GM12878 (cell line): ENCODE data around the gene PCK1. TPM values are rescaled to one million over a fixed set of nuclear protein-coding genes. Genes with fewer than 3 reads are reported as not detected.

Experiments used
- ATAC-seq: fragments of 200-7000 bp; cut with Tn5 transposase; 3 replicates; pipeline ENCODE4 v1.9.1; 2020; ENCODE audit warnings: mild to moderate bottlenecking, moderate library complexity
- BruUV-seq: library from RNA; stranded (reverse); fragments of 400-500 nt; replicated peaks from 2 replicates; lab custom pipeline; 2021; lab: Mats Ljungman, UMichigan
- CTCF ChIA-PET: fragments of 300-600 bp; sonication (Branson Sonifier 250); formaldehyde crosslinking; extraction: SDS; loops from one replicate; lab custom pipeline; 2021; ENCODE audit warnings: inconsistent platforms; lab: Yijun Ruan, JAX
- POLR2A ChIA-PET: fragments of 350-600 bp; formaldehyde crosslinking; extraction: SDS; loops from one replicate; lab custom pipeline; 2021; ENCODE audit warnings: inconsistent platforms; lab: Charles Lee
- RAD21 ChIA-PET: fragments of 300-600 bp; sonication (Branson Sonifier 250); formaldehyde crosslinking; loops from one replicate; lab custom pipeline; 2023; ENCODE audit warnings: antibody characterized with exemption; ENCODE audit not compliant: unreplicated experiment; lab: Charles Lee
- SMC1A ChIA-PET: fragments of 300-600 bp; sonication (Branson Sonifier 250); formaldehyde crosslinking; loops from one replicate; lab custom pipeline; 2023; ENCODE audit not compliant: unreplicated experiment, uncharacterized antibody; lab: Charles Lee
- DNase-seq: peaks from one replicate; pipeline ENCODE4 v3.0.0-alpha.2; 2011; ENCODE audit warnings: low read depth, low spot score
- FAIRE-seq: peaks from 3 replicates; lab custom pipeline; 2011; peaks lifted over from hg19 to GRCh38; lab: Jason Lieb, UNC
- H2AFZ ChIP-seq: 2 replicates; pipeline ENCODE4 v1.6.0; 2011; ENCODE audit warnings: low read depth, low read length, control low read depth; ENCODE audit not compliant: control insufficient read depth
- H3K27ac ChIP-seq: 2 replicates; pipeline ENCODE4 v1.5.1; 2011; ENCODE audit warnings: control low read depth; ENCODE audit not compliant: control insufficient read depth, insufficient read depth
- H3K27me3 ChIP-seq, 2 experiments: replicated peaks in 1 of 2; 2 replicates each; pipeline versions ENCODE4 v1.6.0 to v1.6.1; 2011; ENCODE audit warnings: low read length in 1 of 2; ENCODE audit not compliant: control insufficient read depth in 2 of 2, insufficient read depth in 2 of 2
- H3K36me3 ChIP-seq, 2 experiments: 2 replicates each; pipeline ENCODE4 v1.5.1; 2011; ENCODE audit warnings: low read length in 1 of 2; ENCODE audit not compliant: control insufficient read depth in 2 of 2, insufficient read depth in 2 of 2
- H3K4me1 ChIP-seq: 2 replicates; pipeline ENCODE4 v1.6.1; 2011; ENCODE audit warnings: mild to moderate bottlenecking, low read length, moderate library complexity, mixed read lengths; ENCODE audit not compliant: control insufficient read depth, insufficient read depth
- H3K4me2 ChIP-seq: 2 replicates; pipeline ENCODE4 v1.6.0; 2011; ENCODE audit warnings: control low read depth; ENCODE audit not compliant: control insufficient read depth, insufficient read depth
- H3K4me3 ChIP-seq: fragments of 200-600 bp; sonication (generic); 2 replicates; pipeline ENCODE4 v1.5.1; 2016
- H3K79me2 ChIP-seq: 2 replicates; pipeline ENCODE4 v1.6.0; 2011; ENCODE audit warnings: low read length; ENCODE audit not compliant: control insufficient read depth, insufficient read depth
- H3K9ac ChIP-seq: 2 replicates; pipeline ENCODE4 v1.8.0; 2011; ENCODE audit warnings: low read length, control low read depth, mixed read lengths; ENCODE audit not compliant: control insufficient read depth, insufficient read depth
- H3K9me3 ChIP-seq: replicated peaks from 3 replicates; pipeline ENCODE4 v1.5.1; 2011; ENCODE audit warnings: mild to moderate bottlenecking, low read length; ENCODE audit not compliant: control insufficient read depth, insufficient read depth
- H4K20me1 ChIP-seq: 2 replicates; pipeline ENCODE4 v1.6.0; 2011; ENCODE audit not compliant: control insufficient read depth, insufficient read depth
- CBFB ChIP-seq: IDR thresholded peaks from 2 replicates; pipeline ENCODE4 v1.6.1; 2016; ENCODE audit warnings: antibody characterized with exemption, low read depth
- CHD1 ChIP-seq: IDR thresholded peaks from 2 replicates; pipeline ENCODE4 v1.6.1; 2012; ENCODE audit warnings: low read depth, low read length, improper control_type of control experiment
- HDAC6 ChIP-seq: fragments of 200-600 bp; sonication (generic); IDR thresholded peaks from one replicate; pipeline ENCODE4 v1.8.0; 2017; ENCODE audit warnings: antibody characterized with exemption; ENCODE audit not compliant: unreplicated experiment
- IKZF2 ChIP-seq, 2 experiments: fragments of 450-650 bp; IDR thresholded peaks; 2 replicates each; pipeline ENCODE4 v1.6.1; 2017; ENCODE audit warnings: mild to moderate bottlenecking in 2 of 2, moderate library complexity in 2 of 2
- JUND ChIP-seq: IDR thresholded peaks from 2 replicates; pipeline ENCODE4 v1.6.1; 2012; ENCODE audit warnings: low read depth, mild to moderate bottlenecking, low read length, improper control_type of control experiment, moderate library complexity
- KAT2A ChIP-seq: conservative IDR thresholded peaks from 2 replicates; pipeline ENCODE4 v1.6.1; 2011; ENCODE audit warnings: low read depth, low read length; ENCODE audit not compliant: control insufficient read depth
- KDM1A ChIP-seq: fragments of 200-600 bp; sonication (generic); IDR thresholded peaks from 2 replicates; pipeline ENCODE4 v1.6.1; 2016; ENCODE audit warnings: borderline replicate concordance
- MEF2B ChIP-seq: fragments of 450-650 bp; IDR thresholded peaks from 2 replicates; pipeline ENCODE4 v1.6.1; 2018; ENCODE audit warnings: mild to moderate bottlenecking, moderate library complexity; ENCODE audit not compliant: partially characterized antibody, poor library complexity, severe bottlenecking
- NBN ChIP-seq: fragments of 450-650 bp; IDR thresholded peaks from 2 replicates; pipeline ENCODE4 v1.6.1; 2016
- PAX5 ChIP-seq: IDR thresholded peaks from 2 replicates; pipeline ENCODE4 v1.6.1; 2011; ENCODE audit warnings: low read depth, low read length, borderline replicate concordance
- SMC3 ChIP-seq: IDR thresholded peaks from 2 replicates; pipeline ENCODE4 v1.6.1; 2011; ENCODE audit warnings: low read length, improper control_type of control experiment, borderline replicate concordance
- SREBF1 ChIP-seq: IDR thresholded peaks from 2 replicates; pipeline ENCODE4 v1.6.1; 2012; ENCODE audit warnings: mild to moderate bottlenecking, low read length
- STAT1 ChIP-seq: fragments of 450-650 bp; conservative IDR thresholded peaks from 2 replicates; pipeline ENCODE4 v1.6.1; 2014; ENCODE audit warnings: antibody characterized with exemption, mild to moderate bottlenecking
- SUZ12 ChIP-seq: fragments of 200-600 bp; sonication (generic); IDR thresholded peaks from one replicate; pipeline ENCODE4 v1.6.1; 2018; ENCODE audit warnings: antibody characterized with exemption, mild to moderate bottlenecking; ENCODE audit not compliant: unreplicated experiment
- WRNIP1 ChIP-seq: IDR thresholded peaks from 2 replicates; pipeline ENCODE4 v1.6.1; 2011; ENCODE audit warnings: low read depth, low read length, improper control_type of control experiment, borderline replicate concordance
- ZNF207 ChIP-seq: fragments of 450-650 bp; IDR thresholded peaks from 2 replicates; pipeline ENCODE4 v1.6.1; 2014; ENCODE audit warnings: antibody characterized with exemption, mild to moderate bottlenecking, borderline replicate concordance
- WGBS: methylation state at CpG from one replicate; pipeline ENCODE4 v1.1.6; 2016; ENCODE audit warnings: low lambda C conversion rate; ENCODE audit not compliant: insufficient replicate concordance, insufficient coverage; ENCODE audit errors: missing lambda C conversion rate; 5-methylcytosine and 5-hydroxymethylcytosine counted together
- in situ Hi-C: fragments of 300-500 bp; cut with MboI; formaldehyde crosslinking; loops from 9 replicates; pipeline ENCODE4 v1.14.3; 2018; ENCODE audit warnings: mixed read lengths
- intact Hi-C: fragments of 100-400 bp; cut with micrococcal nuclease; formaldehyde crosslinking; loops from one replicate; pipeline ENCODE4 v1.14.2; 2022; ENCODE audit not compliant: unreplicated experiment
- polyA plus RNA-seq, 11 experiments: library from polyadenylated mRNA; depleted of rRNA in 4 of 11; unstranded in 6 of 11; stranded (reverse) in 5 of 11; fragments of >200 nt; fragmentation: Nextera tagmentation in 4 of 11; fragmentation: Illumina TruSeq in 1 of 11; extraction: Ambion mirVana in 4 of 11; extraction: Trizol in 1 of 11; gene quantifications; 1 replicate in 1 of 11; 2 replicates in 10 of 11; pipeline versions ENCODE4 v1.2.1 to v1.2.3, GENCODE V29; 2011 to 2016; ENCODE audit warnings: inconsistent platforms in 2 of 11, missing spikeins in 2 of 11, low read depth in 1 of 11
- total RNA-seq, 4 experiments: library from RNA; depleted of rRNA in 3 of 4; stranded (reverse); fragments of >200 nt in 3 of 4; fragmentation: Illumina TruSeq in 1 of 4; extraction: Trizol in 1 of 4; gene quantifications; 2 replicates each; pipeline versions ENCODE4 v1.2.1 to v1.2.3, GENCODE V29; 2013 to 2021
- TF ChIP-seq, protein P1 (sequence below): fragments of 450-650 bp; IDR thresholded peaks from 2 replicates; pipeline ENCODE4 v1.6.1; 2017; ENCODE audit warnings: mild to moderate bottlenecking
- TF ChIP-seq, protein P2 (sequence below): fragments of 450-650 bp; IDR thresholded peaks from 2 replicates; pipeline ENCODE4 v1.6.1; 2017; ENCODE audit warnings: low read depth, mild to moderate bottlenecking, moderate library complexity

PCK1 gene
- total and polyA plus RNA-seq, 10 of the 15 experiments (the other 5 are each of a cell fraction or from before 2014, with no cell fraction given), result 0.02 to 0.33 (median 0.09) TPM; not detected in 5

DNA sequence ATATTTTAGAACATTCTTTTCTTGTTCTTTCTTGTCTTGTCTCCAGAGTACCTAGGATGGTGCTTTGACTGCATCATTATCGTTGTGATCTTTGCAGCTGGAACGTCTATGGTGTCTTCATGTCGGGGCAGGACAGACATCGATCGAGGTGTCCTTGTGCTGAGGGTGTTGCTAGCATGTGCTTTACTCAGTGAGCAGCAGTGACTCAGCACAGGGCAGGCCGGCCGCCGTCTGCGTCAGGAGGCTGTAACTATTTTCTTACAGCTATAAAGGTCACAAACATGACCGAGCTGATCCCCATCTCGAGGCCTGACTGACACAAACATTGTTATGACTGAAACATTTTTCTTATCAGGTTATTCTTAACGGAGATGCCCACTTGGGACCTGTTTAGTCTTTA, 21.0 kb upstream of the PCK1 start:
- Histone ChIP-seq H3K27ac (no peak overlapping the region), H3K27me3 (peaks cover 0 to 7% of the 10 kb centered on the region in 2 experiments), H4K20me1 (no peaks in the 10 kb centered on the region), H2AFZ (no peak overlapping the region), H3K9me3 (no peaks in the 10 kb centered on the region), H3K79me2 (no peaks in the 10 kb centered on the region), H3K9ac (no peak overlapping the region), H3K4me2 (no peak overlapping the region), H3K4me1 (no peaks in the 10 kb centered on the region), H3K36me3 (no peaks in the 10 kb centered on the region), H3K4me3 (no peak overlapping the region)
- ChIA-PET CTCF (interaction anchor here (0.9 kb wide), 1 partner anchor 24 kb away, joined by 4 read pairs; no protein-coding TSS in a partner anchor), RAD21 (interaction anchor here (0.8 kb wide), 1 partner anchor 41 kb away, joined by 3 read pairs; no protein-coding TSS in a partner anchor), SMC1A (no interaction called here), POLR2A (no interaction called here)
- DNase-seq (no peak), ATAC-seq (no peak), FAIRE-seq (no peak)
- TF ChIP-seq CHD1 (no peak), IKZF2 (IDR thresholded peaks at IDR 0.05) (no peak), PAX5 (no peak), WRNIP1 (no peak), NBN (no peak), CBFB (no peak), STAT1 (no peak), ZNF207 (no peak), MEF2B (no peak), JUND (no peak), SMC3 (no peak), SUZ12 (no peak), HDAC6 (no peak), KDM1A (no peak), SREBF1 (no peak), KAT2A (no peak)
- TF ChIP-seq, protein P1, sequence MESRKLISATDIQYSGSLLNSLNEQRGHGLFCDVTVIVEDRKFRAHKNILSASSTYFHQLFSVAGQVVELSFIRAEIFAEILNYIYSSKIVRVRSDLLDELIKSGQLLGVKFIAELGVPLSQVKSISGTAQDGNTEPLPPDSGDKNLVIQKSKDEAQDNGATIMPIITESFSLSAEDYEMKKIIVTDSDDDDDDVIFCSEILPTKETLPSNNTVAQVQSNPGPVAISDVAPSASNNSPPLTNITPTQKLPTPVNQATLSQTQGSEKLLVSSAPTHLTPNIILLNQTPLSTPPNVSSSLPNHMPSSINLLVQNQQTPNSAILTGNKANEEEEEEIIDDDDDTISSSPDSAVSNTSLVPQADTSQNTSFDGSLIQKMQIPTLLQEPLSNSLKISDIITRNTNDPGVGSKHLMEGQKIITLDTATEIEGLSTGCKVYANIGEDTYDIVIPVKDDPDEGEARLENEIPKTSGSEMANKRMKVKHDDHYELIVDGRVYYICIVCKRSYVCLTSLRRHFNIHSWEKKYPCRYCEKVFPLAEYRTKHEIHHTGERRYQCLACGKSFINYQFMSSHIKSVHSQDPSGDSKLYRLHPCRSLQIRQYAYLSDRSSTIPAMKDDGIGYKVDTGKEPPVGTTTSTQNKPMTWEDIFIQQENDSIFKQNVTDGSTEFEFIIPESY, result no peak
- TF ChIP-seq, protein P2, sequence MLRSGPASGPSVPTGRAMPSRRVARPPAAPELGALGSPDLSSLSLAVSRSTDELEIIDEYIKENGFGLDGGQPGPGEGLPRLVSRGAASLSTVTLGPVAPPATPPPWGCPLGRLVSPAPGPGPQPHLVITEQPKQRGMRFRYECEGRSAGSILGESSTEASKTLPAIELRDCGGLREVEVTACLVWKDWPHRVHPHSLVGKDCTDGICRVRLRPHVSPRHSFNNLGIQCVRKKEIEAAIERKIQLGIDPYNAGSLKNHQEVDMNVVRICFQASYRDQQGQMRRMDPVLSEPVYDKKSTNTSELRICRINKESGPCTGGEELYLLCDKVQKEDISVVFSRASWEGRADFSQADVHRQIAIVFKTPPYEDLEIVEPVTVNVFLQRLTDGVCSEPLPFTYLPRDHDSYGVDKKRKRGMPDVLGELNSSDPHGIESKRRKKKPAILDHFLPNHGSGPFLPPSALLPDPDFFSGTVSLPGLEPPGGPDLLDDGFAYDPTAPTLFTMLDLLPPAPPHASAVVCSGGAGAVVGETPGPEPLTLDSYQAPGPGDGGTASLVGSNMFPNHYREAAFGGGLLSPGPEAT, result no peak
- intact Hi-C loops (no loop called here), in situ Hi-C loops (no loop called here)
- no TSS peak for BruUV-seq
- WGBS, result 47% methylated on average over 12 of the region's 12 CpGs
